ENCODE results near the gene ISCA1. TPM values are rescaled to one million over a fixed set of nuclear protein-coding genes. Genes with fewer than 3 reads are reported as not detected.

ISCA1 gene
- total and polyA plus RNA-seq, 2 of the 8 experiments (the other 6 are each of a cell fraction or from before 2014, with no cell fraction given): 35.0 to 40.0 TPM

DNA sequence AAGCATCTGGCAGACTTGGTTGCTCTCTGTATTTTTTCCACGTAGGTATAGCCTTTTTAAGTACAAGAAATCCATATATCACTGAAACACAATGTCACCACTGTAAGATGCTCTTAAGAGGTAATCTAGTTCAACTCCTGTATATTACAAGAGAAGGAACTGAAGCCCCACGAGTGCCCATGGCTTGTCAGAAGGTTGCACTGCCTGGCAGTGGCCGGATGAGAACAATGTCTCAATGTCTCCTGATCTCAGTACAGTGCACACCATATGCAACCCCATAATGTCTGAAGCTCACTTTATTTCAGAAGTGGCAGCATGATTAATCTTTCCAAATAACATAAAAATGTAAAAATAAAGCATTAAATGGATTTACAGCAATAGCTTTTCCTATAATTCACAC, 44.2 kb upstream of the ISCA1 start (continued):
- TF ChIP-seq HDAC2 (IDR thresholded peaks at IDR 0.05; ENCODE audit: borderline replicate concordance in 1 of 2, low read depth in 2 of 2, low read length in 2 of 2) (no peak), POU5F1 (IDR thresholded peaks at IDR 0.05; ENCODE audit: low read depth, low read length) (no peak)
- TF ChIP-seq, protein P1, sequence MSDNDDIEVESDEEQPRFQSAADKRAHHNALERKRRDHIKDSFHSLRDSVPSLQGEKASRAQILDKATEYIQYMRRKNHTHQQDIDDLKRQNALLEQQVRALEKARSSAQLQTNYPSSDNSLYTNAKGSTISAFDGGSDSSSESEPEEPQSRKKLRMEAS (IDR thresholded peaks at IDR 0.05): no peak

Data from H1 (cell line).